GM19193 (cell line): ENCODE measurements around the gene MT1B.

Experiments
- POLR2A ChIP-seq: IDR thresholded peaks from 4 replicates; pipeline ENCODE4 v1.6.1; 2011; ENCODE audit not compliant: insufficient read depth, insufficient read length; ENCODE audit errors: extremely low read depth

MT1B gene

GRCh38 chr16:56632156-56632847, 19.4 kb upstream of the MT1B start, which contains the start of gene MT1M:
Gene MT1M, plus strand, starts transcription at chr16:56632659. Its CDS starts 73 bp downstream, at chr16:56632732.
- TF ChIP-seq POLR2A = no peak

GRCh38 chr16:56632848-56633365, 18.8 kb upstream of the MT1B start:
- TF ChIP-seq POLR2A = no peak

DNA sequence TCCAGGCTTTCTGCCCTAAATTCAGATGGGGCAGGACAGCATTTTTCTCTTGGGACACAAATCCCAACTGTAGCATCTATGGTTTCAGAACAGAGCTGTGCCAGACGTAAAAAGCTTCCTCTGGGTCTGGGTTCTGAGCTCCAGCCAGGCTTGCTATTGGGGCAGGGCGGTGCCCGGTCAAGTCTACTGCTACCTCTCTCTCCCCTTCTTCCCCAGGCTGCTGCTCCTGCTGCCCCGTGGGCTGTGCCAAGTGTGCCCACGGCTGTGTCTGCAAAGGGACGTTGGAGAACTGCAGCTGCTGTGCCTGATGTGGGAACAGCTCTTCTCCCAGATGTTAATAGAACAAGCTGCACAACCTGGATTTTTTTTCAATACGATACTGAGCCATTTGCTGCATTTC, 18.2 kb upstream of the MT1B start:
- no peak for TF ChIP-seq POLR2A

DNA sequence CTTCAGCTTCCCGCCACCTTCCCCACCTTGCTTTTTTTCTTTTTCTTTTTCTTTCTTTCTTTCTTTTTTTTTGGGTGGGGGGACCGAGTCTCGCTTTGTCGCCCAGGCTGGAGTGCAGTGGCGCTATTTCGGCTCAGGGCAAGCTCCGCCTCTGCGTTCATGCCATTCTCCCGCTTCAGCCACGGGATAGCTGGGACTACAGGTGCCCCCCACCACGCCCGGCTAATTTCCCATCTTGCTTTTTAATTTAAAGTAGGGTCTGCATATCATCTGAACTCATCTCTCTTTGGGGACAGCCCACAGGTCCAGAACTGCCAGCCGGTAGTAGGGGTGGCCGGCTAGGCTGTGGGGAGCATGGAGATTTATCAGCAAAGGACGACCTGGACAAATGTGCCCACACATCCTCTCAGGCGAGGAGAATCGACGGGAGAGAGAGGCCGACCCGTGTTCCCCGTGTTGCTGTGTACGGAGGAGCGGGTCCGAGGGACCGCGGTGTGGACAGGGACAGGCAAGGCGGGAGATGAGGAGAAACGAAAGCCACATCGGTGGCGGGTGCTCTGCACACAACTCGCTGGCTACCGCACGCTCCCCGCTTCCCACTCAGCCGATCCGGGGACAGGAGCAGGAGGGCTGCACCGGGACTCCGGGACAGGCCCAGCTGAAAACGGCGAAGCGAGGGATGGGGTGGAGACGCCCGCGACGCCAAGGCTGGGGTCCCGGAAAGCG, 16.8 kb upstream of the MT1B start:
- TF ChIP-seq POLR2A = no peak

DNA sequence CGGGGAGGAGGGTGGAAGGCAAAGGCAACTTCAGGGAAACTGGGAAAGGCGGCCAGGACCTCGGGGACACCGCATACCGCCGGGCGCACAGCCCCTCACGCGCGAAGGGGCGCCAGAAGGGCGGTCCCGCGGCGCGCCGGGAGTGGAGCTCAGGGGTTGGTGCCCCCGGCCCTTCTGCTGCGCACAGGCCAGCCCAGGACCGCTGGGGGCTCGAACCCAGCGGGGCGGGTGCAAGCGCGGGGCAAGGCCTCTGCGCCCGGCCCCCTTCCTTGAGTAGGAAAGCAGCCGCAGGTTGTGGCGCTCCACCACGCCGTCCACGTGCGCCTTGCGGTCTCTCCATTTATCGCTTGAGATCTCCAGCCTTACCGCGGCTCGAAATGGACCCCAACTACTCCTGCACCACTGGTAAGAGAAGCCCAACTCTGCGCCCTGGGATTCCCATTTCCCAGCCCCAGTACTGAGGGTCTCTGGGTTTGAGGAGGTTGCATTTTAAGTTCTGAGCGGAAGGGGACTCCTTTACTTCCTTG, 16.2 kb upstream of the MT1B start:
- no peak for TF ChIP-seq POLR2A

DNA sequence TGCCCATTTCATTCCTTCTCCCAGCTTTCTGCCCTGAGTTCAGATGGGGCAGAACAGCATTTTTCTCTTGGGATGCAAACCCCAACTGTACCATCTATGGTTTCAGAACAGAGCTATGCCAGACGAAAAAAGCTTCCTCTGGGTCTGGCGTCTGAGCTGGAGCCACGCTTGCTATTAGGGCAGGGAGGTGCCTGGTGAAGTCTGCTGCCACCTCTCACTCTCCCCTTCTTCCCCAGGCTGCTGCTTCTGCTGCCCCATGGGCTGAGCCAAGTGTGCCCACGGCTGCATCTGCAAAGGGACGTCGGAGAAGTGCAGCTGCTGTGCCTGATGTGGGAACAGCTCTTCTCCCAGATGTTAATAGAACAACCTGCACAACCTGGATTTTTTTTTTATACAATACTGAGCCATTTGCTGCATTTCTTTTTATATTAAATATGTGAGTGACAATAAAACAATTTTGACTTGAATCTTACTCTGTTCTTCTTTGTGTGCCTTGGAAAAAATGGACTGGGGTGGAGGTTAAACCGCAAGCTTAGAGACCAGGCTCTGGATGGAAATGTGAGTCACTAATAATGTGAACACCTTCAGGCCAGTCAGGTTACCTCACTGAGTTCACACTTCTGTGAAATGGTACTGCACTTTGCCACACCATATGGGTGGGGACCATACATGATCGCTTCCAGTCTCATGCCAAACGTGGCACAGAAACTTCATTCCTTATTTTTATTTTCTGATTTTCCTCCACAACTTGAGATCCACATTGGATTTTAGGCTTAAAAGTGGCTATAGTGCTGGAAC, 14.9 kb upstream of the MT1B start:
- no peak for TF ChIP-seq POLR2A

DNA sequence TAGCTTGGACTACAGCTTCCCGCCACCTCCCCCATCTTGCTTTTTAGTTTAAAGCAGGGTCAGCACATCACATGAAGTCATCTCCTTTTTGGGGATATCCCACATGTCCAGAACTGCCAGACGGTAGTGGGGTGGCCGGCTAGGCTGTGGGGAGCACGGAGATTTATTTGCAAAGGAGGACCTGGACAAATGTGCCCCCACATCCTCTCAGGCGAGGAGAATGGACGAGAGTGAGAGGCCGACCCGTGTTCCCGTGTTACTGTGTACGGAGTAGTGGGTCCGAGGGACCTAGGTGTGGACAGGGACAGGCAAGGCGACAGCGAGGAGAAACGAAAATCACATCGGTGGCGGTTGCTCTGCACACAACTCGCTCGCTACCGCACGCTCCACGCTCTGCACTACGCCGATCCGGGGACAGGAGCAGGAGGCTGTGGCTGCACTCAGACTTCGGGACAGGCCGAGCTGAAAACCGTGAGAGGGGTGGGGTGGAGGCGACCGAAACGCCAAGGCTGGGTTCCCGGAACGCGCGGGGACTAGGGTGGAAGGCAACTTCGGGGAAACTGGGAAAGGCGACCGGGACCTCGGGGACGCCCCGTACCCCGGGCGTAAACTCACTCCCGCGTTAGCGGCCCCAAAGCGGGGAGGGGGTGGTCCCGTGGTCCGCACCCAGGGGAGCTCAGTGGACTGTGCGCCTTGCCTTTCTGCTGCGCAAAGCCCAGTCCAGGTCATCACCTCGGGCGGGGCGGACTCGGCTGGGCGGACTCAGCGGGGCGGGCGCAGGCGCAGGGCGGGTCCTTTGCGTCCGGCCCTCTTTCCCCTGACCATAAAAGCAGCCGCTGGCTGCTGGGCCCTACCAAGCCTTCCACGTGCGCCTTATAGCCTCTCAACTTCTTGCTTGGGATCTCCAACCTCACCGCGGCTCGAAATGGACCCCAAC, 13.6 kb upstream of the MT1B start, which contains the start of gene MT1A:
Gene MT1A (plus strand): TSS at position 853 of the 937 bp plus-strand sequence. CDS start 73 bp downstream, at position 926.
- TF ChIP-seq POLR2A = no peak

- no peak for TF ChIP-seq POLR2A
Measured at GRCh38 chr16:56639045-56639444, 12.6 kb upstream of the MT1B start.

DNA sequence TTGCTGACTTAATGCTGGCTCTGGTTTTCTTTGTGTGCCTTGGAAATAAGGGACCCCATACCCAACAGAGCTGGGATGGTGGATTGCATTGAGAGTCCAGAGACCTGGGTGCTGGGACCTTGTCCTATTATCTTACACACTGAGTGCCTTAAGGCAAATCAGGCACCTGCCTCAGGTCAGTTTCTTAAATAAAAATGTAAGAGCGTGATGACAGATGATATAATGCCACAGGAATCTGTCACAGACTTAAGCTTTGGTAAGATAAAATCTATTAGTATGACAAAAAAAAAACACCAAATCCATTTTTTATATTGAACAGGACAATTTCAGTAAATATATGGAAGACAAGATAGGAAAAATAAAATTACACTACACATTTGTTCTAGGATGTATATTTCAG, 11.6 kb upstream of the MT1B start:
- TF ChIP-seq POLR2A = no peak

DNA sequence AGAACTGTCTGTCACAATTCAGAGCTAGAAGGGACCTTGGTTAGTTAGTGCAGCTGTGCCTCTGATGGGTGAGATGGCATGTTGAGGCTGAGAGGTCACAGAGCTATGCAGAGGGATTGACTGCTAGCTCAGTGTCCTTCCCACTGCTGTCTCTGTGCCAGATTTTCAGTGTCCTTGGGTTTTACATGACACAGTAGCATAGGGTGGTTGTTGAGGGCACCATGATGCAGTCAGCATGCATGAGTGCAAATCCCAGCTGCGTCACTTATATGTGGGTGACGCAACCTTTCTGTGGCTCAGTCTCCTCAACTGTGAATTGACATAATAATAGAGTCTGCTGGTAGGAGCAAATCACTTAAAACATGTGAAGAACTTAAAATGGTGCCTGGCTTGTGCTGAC, 10.5 kb upstream of the MT1B start:
- no peak for TF ChIP-seq POLR2A

DNA sequence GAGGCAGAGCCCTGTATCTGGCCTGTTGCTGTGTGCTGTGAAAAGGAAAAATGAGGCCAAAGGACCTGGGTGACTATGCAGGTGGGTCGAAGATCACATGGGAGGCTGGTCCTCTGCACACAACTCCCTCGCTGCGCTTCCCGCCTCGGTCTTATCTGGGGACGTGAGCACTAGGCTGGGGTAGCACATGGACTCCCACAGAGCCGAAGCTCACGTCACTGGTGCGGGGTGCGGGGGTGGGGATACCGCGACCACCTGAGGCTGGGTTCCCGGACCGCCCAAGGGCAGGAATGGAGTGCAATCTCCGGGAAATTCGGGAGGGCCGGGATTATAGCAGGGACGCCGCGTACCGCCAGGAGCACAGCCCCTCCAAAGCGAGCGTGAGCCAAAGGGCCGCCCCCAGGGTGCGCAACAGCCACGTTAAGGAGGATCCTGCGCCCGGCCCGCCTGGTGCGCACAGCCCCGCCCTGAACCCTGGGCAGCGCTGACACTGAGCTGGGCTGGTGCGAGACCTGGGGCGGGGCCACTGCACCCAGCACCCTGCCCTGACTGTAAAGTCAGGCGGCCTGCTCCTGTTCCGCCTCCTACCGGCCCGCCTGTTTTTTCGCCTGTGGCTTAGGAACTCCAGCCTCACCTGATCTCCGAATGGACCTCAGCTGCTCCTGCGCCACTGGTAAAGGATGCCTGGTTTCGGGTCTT, 8.5 kb upstream of the MT1B start:
- TF ChIP-seq POLR2A = no peak

GRCh38 chr16:56643833-56644232, 7.9 kb upstream of the MT1B start:
- TF ChIP-seq POLR2A = no peak

DNA sequence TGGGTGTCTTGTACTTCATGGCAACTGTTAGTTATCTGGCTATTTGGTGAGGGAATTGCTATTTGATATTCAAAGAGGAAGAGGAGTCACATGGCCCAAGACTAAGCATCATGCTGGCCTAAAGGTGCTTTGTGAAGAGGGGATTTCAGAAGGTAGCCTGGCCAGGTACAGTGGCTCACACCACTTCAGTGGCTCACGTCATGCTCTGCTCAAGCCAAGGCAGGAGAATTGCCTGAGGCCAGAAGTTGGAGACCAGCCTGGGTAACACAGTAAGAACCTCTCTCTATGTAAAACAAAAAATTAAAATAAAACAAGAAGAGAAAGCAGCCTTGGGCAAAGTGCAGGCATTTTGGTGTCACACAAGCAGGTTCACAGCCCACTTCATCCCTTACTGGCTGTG, 6.4 kb upstream of the MT1B start:
- no peak for TF ChIP-seq POLR2A

- TF ChIP-seq POLR2A = no peak
Measured at GRCh38 chr16:56645838-56646237, 5.8 kb upstream of the MT1B start.
